GM21447 (cell line): ENCODE results near the gene LOXL1.
"Not testable (repeated sequence)": the region's sequence is repeated elsewhere in the genome, so short reads cannot be mapped to it uniquely, and the experiment has no call there.

Experiments
- ATAC-seq: cut with Tn5 transposase; IDR thresholded peaks from one replicate; pipeline ENCODE4 v1.9.1; 2021; ENCODE audit not compliant: unreplicated experiment

Gene LOXL1

DNA sequence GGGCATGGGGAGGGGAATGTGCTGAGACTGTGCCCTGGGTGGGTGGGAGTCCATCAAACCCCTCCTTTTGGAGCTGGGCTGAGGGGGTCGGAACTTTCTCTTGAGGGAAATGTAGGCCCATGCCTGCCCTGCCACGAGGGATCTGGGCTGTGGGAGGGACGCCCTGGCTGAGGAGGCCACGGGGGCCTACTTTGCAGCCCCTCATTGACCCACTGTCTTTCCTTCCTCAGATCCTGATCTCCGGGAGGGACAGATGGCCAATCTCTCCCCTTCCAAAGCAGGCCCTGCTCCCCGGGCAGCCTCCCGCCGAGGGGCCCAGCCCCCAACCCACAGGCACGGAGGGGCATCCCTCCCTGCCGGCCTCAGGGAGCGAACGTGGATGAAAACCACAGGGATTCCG lies 25.3 kb downstream of the LOXL1 start:
- ATAC-seq, result no peak

GRCh38 chr15:73952171-73952912 lies 26.1 kb downstream of the LOXL1 start:
- no peak for ATAC-seq

- ATAC-seq, result no peak
Measured at GRCh38 chr15:73952913-73953750, 26.9 kb downstream of the LOXL1 start.

- ATAC-seq, result no peak
Measured at GRCh38 chr15:73954188-73955145, 28.2 kb downstream of the LOXL1 start.

GRCh38 chr15:73955326-73955725 lies 29.1 kb downstream of the LOXL1 start:
- ATAC-seq, result no peak

DNA sequence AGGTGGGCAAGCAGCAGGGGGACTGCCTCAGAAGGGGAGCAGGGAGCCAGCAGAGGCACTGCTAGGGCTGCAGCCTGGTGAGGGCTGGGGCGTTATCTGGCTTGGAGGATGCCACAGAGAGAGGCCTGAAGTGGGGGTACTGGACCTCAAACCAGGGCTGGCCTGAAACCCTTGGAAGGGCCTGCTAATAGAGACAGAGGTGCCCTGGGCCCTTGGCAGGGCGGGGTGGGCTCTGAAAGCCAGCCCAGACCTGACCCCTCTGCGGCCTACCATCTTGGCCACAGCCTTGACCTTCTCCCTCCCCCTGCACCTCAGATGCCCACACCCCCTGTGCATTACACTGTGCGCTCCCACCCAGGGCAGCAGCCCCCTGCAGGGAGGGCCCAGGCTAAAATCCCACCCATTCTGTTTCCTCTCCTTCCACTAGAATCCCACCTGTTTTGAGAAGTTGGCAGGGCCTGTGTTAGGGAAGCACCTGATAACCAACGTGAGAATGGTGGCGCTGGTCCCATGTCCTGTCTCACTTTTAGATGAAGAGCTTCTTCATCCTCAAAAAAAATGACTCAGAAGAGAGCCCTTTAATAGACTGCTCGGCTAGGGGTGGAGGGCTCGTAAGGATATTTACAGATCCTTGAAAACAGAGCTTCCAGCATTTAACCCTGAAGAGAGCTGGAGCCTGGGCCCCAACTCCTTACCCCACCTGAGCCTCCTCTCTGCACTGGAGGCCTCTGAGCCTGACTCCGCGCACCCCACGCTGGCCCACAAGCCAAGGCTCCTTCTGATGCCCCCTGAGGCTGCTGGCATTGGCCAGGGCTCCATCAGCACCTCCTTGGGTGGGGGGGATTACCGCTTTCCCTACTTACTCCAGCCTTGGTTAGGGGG lies 29.8 kb downstream of the LOXL1 start:
- ATAC-seq, result no peak

- ATAC-seq, result no peak
Measured at GRCh38 chr15:73956743-73957135, 30.5 kb downstream of the LOXL1 start.

- ATAC-seq, result no peak
Measured at GRCh38 chr15:73957276-73957675, 31.0 kb downstream of the LOXL1 start.

DNA sequence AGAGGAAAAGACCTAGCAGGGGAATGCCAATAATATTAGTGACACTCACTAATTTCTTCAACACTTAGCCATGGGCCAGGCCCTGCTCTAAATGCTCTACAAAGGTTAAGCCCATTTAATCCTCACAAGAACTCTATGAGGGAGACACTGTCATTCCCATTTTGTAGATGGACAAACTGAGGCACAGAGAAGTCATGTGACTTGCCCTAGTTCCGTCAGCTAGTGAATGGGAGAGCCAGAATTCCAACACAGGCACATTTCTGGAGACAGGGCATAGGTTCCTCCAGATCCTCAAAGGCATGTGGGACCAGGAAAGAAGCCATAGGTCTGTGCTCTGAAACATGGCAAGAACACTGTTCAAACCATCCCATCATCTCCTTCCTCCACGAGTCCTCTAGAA lies 31.5 kb downstream of the LOXL1 start:
- ATAC-seq, result no peak

DNA sequence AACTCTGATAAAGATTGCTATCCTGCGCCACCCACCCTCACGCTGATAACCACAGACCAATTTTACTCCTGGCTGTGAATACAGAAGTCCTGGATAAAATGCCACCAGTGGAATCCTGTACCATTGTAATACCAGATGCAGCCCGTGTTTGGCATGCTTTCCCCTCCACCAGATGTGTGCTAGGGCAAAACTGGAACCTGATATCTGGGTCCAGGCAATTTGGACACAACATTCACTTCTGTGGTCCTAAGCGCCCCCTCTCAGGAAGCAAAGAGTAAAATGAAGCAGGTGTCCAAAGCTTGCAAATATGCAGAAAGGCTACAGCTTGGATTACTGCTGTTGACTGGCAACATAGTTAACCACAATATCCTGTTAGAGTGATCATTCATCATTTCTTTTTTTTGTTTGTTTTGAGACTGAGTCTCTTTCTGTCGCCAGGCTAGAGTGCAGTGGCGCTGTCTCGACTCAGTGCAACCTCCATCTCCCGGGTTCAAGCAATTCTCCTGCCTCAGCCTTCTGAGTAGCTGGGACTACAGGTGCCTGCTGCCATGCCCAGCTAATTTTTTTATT lies 32.8 kb downstream of the LOXL1 start:
- ATAC-seq, result no peak

DNA sequence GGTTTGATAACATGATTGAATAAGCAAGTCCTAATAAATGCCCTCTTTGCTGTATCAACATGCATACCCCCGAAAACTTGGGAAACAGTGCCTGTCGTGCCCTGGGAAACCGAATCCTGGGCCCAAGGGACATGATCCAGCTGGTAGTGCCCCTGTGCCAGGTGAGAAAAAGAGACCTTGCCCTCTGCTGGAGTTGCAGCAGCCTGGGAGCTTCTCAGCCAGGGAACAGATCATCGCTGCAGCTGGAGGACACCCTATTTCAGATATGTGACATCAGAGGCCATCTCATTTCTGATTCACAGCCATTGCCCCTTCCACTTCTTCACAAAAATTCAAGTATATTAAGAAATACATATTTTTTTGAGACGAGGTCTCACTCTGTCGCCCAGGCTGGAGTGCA lies 33.5 kb downstream of the LOXL1 start:
- ATAC-seq, result no peak

DNA sequence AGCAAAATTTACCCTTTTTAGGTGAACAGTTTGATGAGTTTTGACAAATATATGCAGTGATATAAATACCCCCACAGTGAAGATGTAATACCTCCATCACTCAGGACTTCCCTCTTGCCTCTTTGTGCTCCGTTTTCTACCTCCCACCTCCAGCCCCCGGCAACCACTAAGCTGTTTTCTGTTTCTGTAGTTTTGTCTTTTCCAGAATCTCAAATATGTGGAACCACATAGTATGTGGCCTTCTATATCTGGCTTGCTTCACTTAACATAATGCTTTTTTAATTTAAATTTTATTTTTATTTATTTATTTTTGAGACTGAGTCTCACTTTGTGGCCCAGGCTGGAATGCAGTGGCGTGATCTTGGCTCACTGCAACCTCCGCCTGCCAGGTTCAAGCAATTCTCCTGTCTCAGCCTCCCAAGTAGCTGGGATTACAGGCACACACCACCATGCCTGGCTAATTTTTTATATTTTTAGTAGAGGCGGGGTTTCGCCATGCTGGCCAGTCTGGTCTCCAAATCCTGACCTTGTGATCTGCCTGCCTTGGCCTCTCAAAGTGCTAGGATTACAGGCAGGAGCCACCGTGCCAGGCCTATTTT lies 34.3 kb downstream of the LOXL1 start:
- not testable (repeated sequence) for ATAC-seq

- ATAC-seq, result no peak
Measured at GRCh38 chr15:73962433-73962832, 36.2 kb downstream of the LOXL1 start.

DNA sequence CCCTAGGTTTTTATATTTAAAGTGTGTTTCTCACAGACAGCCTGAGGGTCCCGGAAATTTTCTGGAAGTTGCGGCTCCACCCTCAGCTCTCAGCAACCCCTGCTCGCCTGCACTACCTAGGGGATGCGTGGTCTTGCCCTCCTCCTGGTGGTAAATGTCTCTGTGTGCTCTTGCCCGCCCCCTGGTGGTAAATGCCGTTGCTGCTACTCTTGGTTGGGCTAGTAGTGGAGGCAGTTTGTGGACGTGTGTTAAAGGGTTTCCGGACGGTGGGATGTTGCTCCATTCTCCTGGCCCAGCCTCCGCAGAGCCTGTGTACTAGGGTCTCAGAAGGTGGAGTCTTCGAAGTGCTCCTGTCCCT lies 38.5 kb downstream of the LOXL1 start:
- ATAC-seq, result peak; percentile 62

GRCh38 chr15:73965094-73965757 lies 39.0 kb downstream of the LOXL1 start:
- ATAC-seq, result peak; percentile 22

- ATAC-seq, result peak; percentile 64
Measured at GRCh38 chr15:73965758-73966113, 39.5 kb downstream of the LOXL1 start.

GRCh38 chr15:73968461-73968860 lies 42.2 kb downstream of the LOXL1 start:
- no peak for ATAC-seq

DNA sequence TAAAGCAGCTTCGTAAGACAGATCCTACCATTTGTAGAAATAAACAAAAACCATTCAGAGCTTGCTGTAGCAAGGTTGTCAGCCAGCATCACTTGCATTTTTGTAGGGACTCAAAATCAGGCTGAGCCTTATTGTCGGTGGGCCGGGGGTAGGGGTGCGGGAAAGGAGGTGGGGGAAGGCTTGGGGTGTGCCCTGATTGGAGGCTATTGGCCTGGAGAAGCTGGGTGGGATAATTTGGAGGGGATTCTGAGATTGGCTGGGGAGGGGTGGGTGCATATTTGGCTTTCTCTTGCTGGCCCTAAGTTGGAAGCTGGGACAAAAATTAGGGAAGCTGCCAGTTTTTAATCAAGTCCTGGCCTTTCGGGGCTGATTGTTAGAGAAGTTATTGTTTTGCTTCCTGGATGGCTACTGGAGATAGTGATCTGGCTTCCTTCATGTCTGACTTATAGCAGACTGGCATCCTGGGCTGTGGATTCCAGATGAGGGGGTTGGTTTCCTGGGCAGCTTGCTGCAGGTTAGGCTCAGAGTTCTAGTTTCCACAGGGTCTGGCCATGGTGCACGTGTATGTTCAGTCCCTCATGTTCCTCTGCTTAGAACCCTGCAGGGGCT lies 43.0 kb downstream of the LOXL1 start:
- no peak for ATAC-seq
